HEK293 (cell line): ENCODE results near the gene CASTOR2.

Experiments used
- CTCF ChIP-seq: fragments of 450-650 bp; formaldehyde crosslinking; IDR thresholded peaks from 2 replicates; pipeline ENCODE4 v1.5.1; 2016; ENCODE audit warnings: missing biosample characterization, missing genetic modification characterization
- REST ChIP-seq: fragments of 450-650 bp; formaldehyde crosslinking; IDR thresholded peaks from 2 replicates; pipeline ENCODE4 v1.5.1; 2016; ENCODE audit warnings: missing biosample characterization, missing genetic modification characterization
- SP2 ChIP-seq: fragments of 450-650 bp; formaldehyde crosslinking; IDR thresholded peaks from 2 replicates; pipeline ENCODE4 v1.5.1; 2016; ENCODE audit warnings: missing biosample characterization, missing genetic modification characterization
- ZNF121 ChIP-seq: fragments of 450-650 bp; formaldehyde crosslinking; IDR thresholded peaks from 2 replicates; pipeline ENCODE4 v1.5.1; 2016; ENCODE audit warnings: missing biosample characterization, missing genetic modification characterization
- ZNF23 ChIP-seq: fragments of 450-650 bp; formaldehyde crosslinking; IDR thresholded peaks from 2 replicates; pipeline ENCODE4 v1.5.1; 2016; ENCODE audit warnings: missing biosample characterization, missing genetic modification characterization, borderline replicate concordance
- ZNF473 ChIP-seq: fragments of 450-650 bp; formaldehyde crosslinking; IDR thresholded peaks from 2 replicates; pipeline ENCODE4 v1.5.1; 2017; ENCODE audit warnings: missing biosample characterization, missing genetic modification characterization

GRCh38 chr7:75039709-75040108, 75.2 kb downstream of the CASTOR2 start:
- TF ChIP-seq CTCF (tag by site-specific recombination) = no peak
- TF ChIP-seq REST (tag by site-specific recombination) = no peak
- no peak for TF ChIP-seq SP2 (tag by site-specific recombination)
- no peak for TF ChIP-seq ZNF121 (tag by site-specific recombination)
- no peak for TF ChIP-seq ZNF473 (tag by site-specific recombination)
- no peak for TF ChIP-seq ZNF23 (tag by site-specific recombination)
